ENCODE measurements around the gene DNASE1L3. TPM values are rescaled to one million over a fixed set of nuclear protein-coding genes. Genes with fewer than 3 reads are reported as not detected.

Gene DNASE1L3
- total and polyA plus RNA-seq, 2 of the 8 experiments (the other 6 are each of a cell fraction or from before 2014, with no cell fraction given): not detected

GRCh38 chr3:58150130-58150809 is 60.5 kb downstream of the DNASE1L3 start:
- no peaks in the 10 kb centered on the region for H3K27me3 ChIP-seq (replicated peaks in 1 of 4; ENCODE audit: control insufficient read depth in 3 of 4, extremely low read depth in 1 of 4, insufficient read depth in 3 of 4, low read length in 3 of 4)
- no peak overlapping the region for H2AFZ ChIP-seq (ENCODE audit: low read length)
- peaks cover 3% of the 10 kb centered on the region; the same call in 1 of the 2 replicates for H3K79me1 ChIP-seq (ENCODE audit: low read depth, low read length)
- ChIA-PET POLR2A (ENCODE audit: partially characterized antibody) (no interaction called here), CTCF (ENCODE audit: partially characterized antibody) (interaction anchor here (1.1 to 1.9 kb wide), 4 partner anchors 11 to 142 kb away, joined by 3 to 15 read pairs (median 6); partner anchors contain the start of gene FLNB)
- no peak overlapping the region for H2BK12ac ChIP-seq (ENCODE audit: low read depth, low read length)
- no peak overlapping the region for H3K14ac ChIP-seq (ENCODE audit: insufficient read length)
- H3K9me3 ChIP-seq (ENCODE audit: insufficient read depth in 2 of 2, low read depth in 1 of 2, low read length in 1 of 2): no peaks in the 10 kb centered on the region
- no peak overlapping the region for H3K23ac ChIP-seq (ENCODE audit: insufficient read length)
- H3K4me3 ChIP-seq (ENCODE audit: extremely low read depth in 1 of 4, insufficient read depth in 2 of 4, low read depth in 3 of 4, low read length in 4 of 4): no peak overlapping the region
- no peak overlapping the region; the same call in 1 of the 2 replicates for H3K27ac ChIP-seq (ENCODE audit: low read depth, low read length)
- no peak overlapping the region for H2AK5ac ChIP-seq (ENCODE audit: low read depth, low read length)
- no peaks in the 10 kb centered on the region for H3K23me2 ChIP-seq (ENCODE audit: low read depth, low read length)
- H3K9ac ChIP-seq (replicated peaks in 1 of 4; ENCODE audit: extremely low read depth in 1 of 4, low read depth in 3 of 4, low read length in 3 of 4): no peak overlapping the region
- peaks cover 28 to 85% (median 65%) of the 10 kb centered on the region in 4 experiments; a peak in 7 of 8 replicates for H3K36me3 ChIP-seq (ENCODE audit: control insufficient read depth in 2 of 4, insufficient read depth in 4 of 4, low read length in 3 of 4)
- no peak overlapping the region for H2BK20ac ChIP-seq (ENCODE audit: low read length)
- peaks cover 0 to 4% of the 10 kb centered on the region in 2 experiments for H4K20me1 ChIP-seq (replicated peaks in 1 of 2; ENCODE audit: control insufficient read depth in 1 of 2, insufficient read depth in 2 of 2, low read length in 2 of 2)
- H3K18ac ChIP-seq (ENCODE audit: extremely low read depth, low read length): no peak overlapping the region
- no peak overlapping the region for H2BK5ac ChIP-seq (ENCODE audit: low read depth, low read length)
- DNase-seq (ENCODE audit: low read depth in 1 of 2, low spot score in 2 of 2) (no peak), FAIRE-seq (no peak)
- WGBS, 2 experiments (ENCODE audit: extremely low coverage in 1 of 2, insufficient coverage in 1 of 2, insufficient read length in 1 of 2, insufficient replicate concordance in 2 of 2, low coverage in 1 of 2, low lambda C conversion rate in 2 of 2, missing lambda C conversion rate in 1 of 2): 91% methylated on average over 14 of the region's 14 CpGs; no CpG with 5 or more reads in 1 of the 2 experiments
- no peak overlapping the region for H2BK15ac ChIP-seq (ENCODE audit: low read length)
- H3K79me2 ChIP-seq (ENCODE audit: control insufficient read depth in 1 of 2, insufficient read depth in 2 of 2, low read length in 2 of 2): no peaks in the 10 kb centered on the region
- H3K4ac ChIP-seq (replicated peaks; ENCODE audit: insufficient read length, low read depth, low read length): no peak overlapping the region
- no peak overlapping the region for H3K4me2 ChIP-seq (ENCODE audit: insufficient read depth in 1 of 2, low read depth in 2 of 2, low read length in 2 of 2)
- no peak overlapping the region for H3K56ac ChIP-seq (replicated peaks; ENCODE audit: insufficient read length, low read depth, low read length)
- H4K91ac ChIP-seq (replicated peaks; ENCODE audit: insufficient read length, low read length): no peak overlapping the region
- no peak overlapping the region for H2BK120ac ChIP-seq (replicated peaks; ENCODE audit: low read depth, low read length)
- H4K5ac ChIP-seq (ENCODE audit: insufficient read length, low read depth, low read length): no peak overlapping the region
- H4K8ac ChIP-seq (ENCODE audit: extremely low read depth, insufficient read depth, low read length): peak overlapping the region; percentile 14; the same call in 1 of the 2 replicates
- no peaks in the 10 kb centered on the region for H3K4me1 ChIP-seq (replicated peaks in 1 of 4; ENCODE audit: control insufficient read depth in 3 of 4, insufficient read depth in 4 of 4, low read length in 3 of 4)
- TF ChIP-seq RAD21 (IDR thresholded peaks at IDR 0.05 in 1 of 2, conservative IDR thresholded peaks at IDR 0.05 in 1 of 2; ENCODE audit: low read depth in 2 of 2, low read length in 2 of 2) (no peak), TBP (IDR thresholded peaks at IDR 0.05; ENCODE audit: low read depth, low read length) (no peak), CREB1 (IDR thresholded peaks at IDR 0.05) (no peak), HDAC2 (IDR thresholded peaks at IDR 0.05; ENCODE audit: borderline replicate concordance in 1 of 2, low read depth in 2 of 2, low read length in 2 of 2) (no peak), KDM1A (IDR thresholded peaks at IDR 0.05; ENCODE audit: borderline replicate concordance, low read length) (no peak), BCL11A (IDR thresholded peaks at IDR 0.05; ENCODE audit: low read depth in 2 of 2, low read length in 2 of 2) (no peak), TCF12 (IDR thresholded peaks at IDR 0.05; ENCODE audit: low read depth, low read length) (no peak), MAFK (IDR thresholded peaks at IDR 0.05; ENCODE audit: low read depth, low read length) (no peak), USF2 (IDR thresholded peaks at IDR 0.05; ENCODE audit: low read length) (no peak), EGR1 (IDR thresholded peaks at IDR 0.05; ENCODE audit: borderline replicate concordance, low read depth, low read length) (no peak)
- TF ChIP-seq, protein P1, sequence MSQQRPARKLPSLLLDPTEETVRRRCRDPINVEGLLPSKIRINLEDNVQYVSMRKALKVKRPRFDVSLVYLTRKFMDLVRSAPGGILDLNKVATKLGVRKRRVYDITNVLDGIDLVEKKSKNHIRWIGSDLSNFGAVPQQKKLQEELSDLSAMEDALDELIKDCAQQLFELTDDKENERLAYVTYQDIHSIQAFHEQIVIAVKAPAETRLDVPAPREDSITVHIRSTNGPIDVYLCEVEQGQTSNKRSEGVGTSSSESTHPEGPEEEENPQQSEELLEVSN (IDR thresholded peaks at IDR 0.05): no peak

All from H1 (cell line).